Parathyroid adenoma (tissue), 2 donors: ENCODE data around the gene SOCS7.
A peak's percentile ranks its signal among the peaks of the same experiment; 100 is the strongest.

ENCODE experiments used
- H2AFZ ChIP-seq: fragments of 300-600 bp; sonication (generic); one replicate; pipeline ENCODE4 v1.7.0; 2017; ENCODE audit warnings: antibody characterized with exemption, mild to moderate bottlenecking
- H3K27ac ChIP-seq: fragments of 300-600 bp; sonication (generic); one replicate; pipeline ENCODE4 v1.7.0; 2017
- H3K27me3 ChIP-seq: fragments of 300-600 bp; sonication (generic); one replicate; pipeline ENCODE4 v1.7.0; 2017; ENCODE audit warnings: low read length; ENCODE audit not compliant: control insufficient read depth, insufficient read depth
- H3K36me3 ChIP-seq: fragments of 300-600 bp; sonication (generic); one replicate; pipeline ENCODE4 v1.7.0; 2017; ENCODE audit warnings: low read length; ENCODE audit not compliant: control insufficient read depth, insufficient read depth
- H3K4me1 ChIP-seq: fragments of 300-600 bp; sonication (generic); one replicate; pipeline ENCODE4 v1.7.0; 2017; ENCODE audit warnings: control low read depth
- H3K4me2 ChIP-seq: fragments of 300-600 bp; sonication (generic); one replicate; pipeline ENCODE4 v1.7.0; 2017; ENCODE audit warnings: low read length
- H3K4me3 ChIP-seq: fragments of 300-600 bp; sonication (generic); one replicate; pipeline ENCODE4 v1.7.0; 2017; ENCODE audit warnings: low read depth, low read length
- H3K79me2 ChIP-seq: fragments of 300-600 bp; sonication (generic); one replicate; pipeline ENCODE4 v1.7.0; 2017; ENCODE audit warnings: control low read depth
- H3K9ac ChIP-seq: fragments of 300-600 bp; sonication (generic); one replicate; pipeline ENCODE4 v1.7.0; 2017; ENCODE audit warnings: mild to moderate bottlenecking
- H3K9me3 ChIP-seq: fragments of 300-600 bp; sonication (generic); one replicate; pipeline ENCODE4 v1.7.0; 2017; ENCODE audit warnings: low read length; ENCODE audit not compliant: control insufficient read depth
- TF ChIP-seq, protein P1 (sequence below): fragments of 300-600 bp; sonication (generic); IDR thresholded peaks from one replicate; pipeline ENCODE4 v1.7.0; 2017; ENCODE audit warnings: antibody characterized with exemption, mild to moderate bottlenecking
- donor health status: primary hyperparathyroidism.

The SOCS7 gene

GRCh38 chr17:38448208-38448771, 96.6 kb downstream of the SOCS7 start:
- Histone ChIP-seq H3K79me2 (peaks cover 36% of the 10 kb centered on the region), H3K36me3 (no peaks in the 10 kb centered on the region), H3K4me1 (peaks cover 3% of the 10 kb centered on the region), H3K27me3 (no peaks in the 10 kb centered on the region), H2AFZ (no peak overlapping the region), H3K4me3 (no peak overlapping the region), H3K9ac (no peak overlapping the region), H3K9me3 (no peaks in the 10 kb centered on the region), H3K4me2 (no peak overlapping the region), H3K27ac (peak overlapping the region; percentile 33)
- TF ChIP-seq, protein P1, sequence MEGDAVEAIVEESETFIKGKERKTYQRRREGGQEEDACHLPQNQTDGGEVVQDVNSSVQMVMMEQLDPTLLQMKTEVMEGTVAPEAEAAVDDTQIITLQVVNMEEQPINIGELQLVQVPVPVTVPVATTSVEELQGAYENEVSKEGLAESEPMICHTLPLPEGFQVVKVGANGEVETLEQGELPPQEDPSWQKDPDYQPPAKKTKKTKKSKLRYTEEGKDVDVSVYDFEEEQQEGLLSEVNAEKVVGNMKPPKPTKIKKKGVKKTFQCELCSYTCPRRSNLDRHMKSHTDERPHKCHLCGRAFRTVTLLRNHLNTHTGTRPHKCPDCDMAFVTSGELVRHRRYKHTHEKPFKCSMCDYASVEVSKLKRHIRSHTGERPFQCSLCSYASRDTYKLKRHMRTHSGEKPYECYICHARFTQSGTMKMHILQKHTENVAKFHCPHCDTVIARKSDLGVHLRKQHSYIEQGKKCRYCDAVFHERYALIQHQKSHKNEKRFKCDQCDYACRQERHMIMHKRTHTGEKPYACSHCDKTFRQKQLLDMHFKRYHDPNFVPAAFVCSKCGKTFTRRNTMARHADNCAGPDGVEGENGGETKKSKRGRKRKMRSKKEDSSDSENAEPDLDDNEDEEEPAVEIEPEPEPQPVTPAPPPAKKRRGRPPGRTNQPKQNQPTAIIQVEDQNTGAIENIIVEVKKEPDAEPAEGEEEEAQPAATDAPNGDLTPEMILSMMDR: no peak

DNA sequence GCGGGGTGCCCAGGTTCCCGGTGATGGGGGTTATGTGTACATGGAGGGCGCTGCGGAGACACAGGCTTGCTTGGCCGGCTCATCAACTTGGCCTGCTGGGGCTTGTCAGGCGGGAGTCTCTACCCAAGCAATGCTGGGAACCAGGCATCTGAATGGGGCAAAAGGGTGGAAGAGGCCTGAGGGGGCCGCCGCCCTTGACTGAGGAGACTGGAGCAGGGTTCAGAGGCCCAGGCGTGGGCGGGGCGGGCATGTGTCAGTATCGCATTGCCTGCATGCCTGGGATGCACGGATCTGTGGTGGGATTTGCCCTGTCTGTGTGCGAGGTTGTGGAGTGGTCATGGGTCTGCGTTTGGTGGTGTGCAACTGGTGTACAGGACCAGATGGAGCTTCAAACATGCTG, 97.7 kb downstream of the SOCS7 start:
- no peak overlapping the region for H3K9ac ChIP-seq

GRCh38 chr17:38450557-38451029, 98.9 kb downstream of the SOCS7 start:
- H3K4me2 ChIP-seq: no peak overlapping the region
- H3K4me3 ChIP-seq: no peak overlapping the region
- TF ChIP-seq, protein P1: no peak
- no peaks in the 10 kb centered on the region for H3K9me3 ChIP-seq
- H3K9ac ChIP-seq: no peak overlapping the region
- H2AFZ ChIP-seq: no peak overlapping the region
- peaks cover 31% of the 10 kb centered on the region for H3K79me2 ChIP-seq
- no peaks in the 10 kb centered on the region for H3K27me3 ChIP-seq
- H3K27ac ChIP-seq: peak overlapping the region; percentile 2
- peaks cover 4% of the 10 kb centered on the region for H3K4me1 ChIP-seq
- H3K36me3 ChIP-seq: no peaks in the 10 kb centered on the region

More for the DNA sequence above, 97.7 kb downstream of the SOCS7 start:
- H3K27me3 ChIP-seq: no peaks in the 10 kb centered on the region
- peaks cover 3% of the 10 kb centered on the region for H3K4me1 ChIP-seq
- peaks cover 30% of the 10 kb centered on the region for H3K79me2 ChIP-seq
- H3K36me3 ChIP-seq: no peaks in the 10 kb centered on the region
- H3K27ac ChIP-seq: no peak overlapping the region
- H3K4me3 ChIP-seq: no peak overlapping the region
- no peak overlapping the region for H3K4me2 ChIP-seq
- TF ChIP-seq, protein P1: no peak
- no peaks in the 10 kb centered on the region for H3K9me3 ChIP-seq
- no peak overlapping the region for H2AFZ ChIP-seq

DNA sequence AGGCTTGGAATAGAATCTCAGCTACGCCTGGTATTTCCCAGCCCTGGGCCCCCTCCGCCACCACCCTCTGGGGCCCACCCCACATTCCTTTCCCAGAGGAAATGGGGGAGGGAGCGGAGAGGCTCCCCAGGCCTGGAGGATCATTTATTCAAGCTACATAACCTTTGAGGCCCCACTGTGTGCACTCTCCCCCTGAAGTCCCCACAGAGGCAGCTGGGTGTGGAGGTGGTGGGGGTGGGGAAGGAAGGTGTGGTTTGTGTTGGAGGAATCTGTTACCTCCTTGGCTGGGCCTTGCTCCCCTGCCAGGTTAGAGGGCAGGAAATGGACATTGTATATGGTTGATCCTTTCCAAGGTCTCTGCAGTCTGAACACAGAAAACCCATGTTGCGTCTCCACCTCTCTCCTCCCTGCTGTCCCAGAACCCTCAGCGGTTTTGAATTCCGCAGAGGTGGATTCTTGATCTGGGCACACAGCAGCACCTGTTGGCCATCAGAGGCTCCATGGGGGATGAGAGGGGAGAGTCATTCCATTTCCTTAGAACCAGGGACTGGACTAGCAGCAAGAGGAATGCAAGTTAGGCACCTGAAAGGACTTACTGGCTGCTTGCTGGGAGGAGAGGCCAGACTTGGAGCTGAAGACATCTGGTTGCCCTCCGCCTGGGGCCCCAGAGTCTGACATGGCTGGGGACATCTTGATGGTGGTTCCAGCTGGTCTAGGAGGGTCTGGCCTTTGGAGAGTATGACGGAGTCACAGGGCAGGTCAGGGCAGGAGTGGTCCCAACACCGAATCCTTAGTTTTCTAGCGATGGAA, 99.6 kb downstream of the SOCS7 start:
- TF ChIP-seq, protein P1: no peak
- H2AFZ ChIP-seq: no peak overlapping the region
- no peaks in the 10 kb centered on the region for H3K36me3 ChIP-seq
- H3K4me2 ChIP-seq: no peak overlapping the region
- H3K4me1 ChIP-seq: peaks cover 4% of the 10 kb centered on the region
- no peaks in the 10 kb centered on the region for H3K27me3 ChIP-seq
- H3K4me3 ChIP-seq: no peak overlapping the region
- no peak overlapping the region for H3K9ac ChIP-seq
- H3K27ac ChIP-seq: peak overlapping the region; percentile 51
- H3K9me3 ChIP-seq: no peaks in the 10 kb centered on the region
- H3K79me2 ChIP-seq: peaks cover 37% of the 10 kb centered on the region
